Ishikawa (cell line): ENCODE data around the gene MYPN.

ENCODE experiments used
- CEBPB ChIP-seq: IDR thresholded peaks from 2 replicates; pipeline ENCODE4 v1.6.1; 2012
- EP300 ChIP-seq: IDR thresholded peaks from 2 replicates; pipeline ENCODE4 v1.6.1; 2012; ENCODE audit warnings: borderline replicate concordance
- FOXM1 ChIP-seq: IDR thresholded peaks from 2 replicates; pipeline ENCODE4 v1.6.1; 2012; ENCODE audit warnings: low read depth, borderline replicate concordance
- NFIC ChIP-seq: IDR thresholded peaks from 2 replicates; pipeline ENCODE4 v1.6.1; 2012
- RAD21 ChIP-seq: IDR thresholded peaks from 2 replicates; pipeline ENCODE4 v1.6.1; 2012; ENCODE audit warnings: low read depth
- TAF1 ChIP-seq: IDR thresholded peaks from 2 replicates; pipeline ENCODE4 v1.6.1; 2012; ENCODE audit warnings: low read depth, mild to moderate bottlenecking
- TEAD4 ChIP-seq: IDR thresholded peaks from 2 replicates; pipeline ENCODE4 v1.6.1; 2012
- ZBTB7A ChIP-seq: IDR thresholded peaks from 2 replicates; pipeline ENCODE4 v1.6.1; 2012; ENCODE audit warnings: low read depth
- TF ChIP-seq, protein P1 (sequence below): IDR thresholded peaks from 2 replicates; pipeline ENCODE4 v1.6.1; 2012; ENCODE audit warnings: low read depth, mild to moderate bottlenecking

DNA sequence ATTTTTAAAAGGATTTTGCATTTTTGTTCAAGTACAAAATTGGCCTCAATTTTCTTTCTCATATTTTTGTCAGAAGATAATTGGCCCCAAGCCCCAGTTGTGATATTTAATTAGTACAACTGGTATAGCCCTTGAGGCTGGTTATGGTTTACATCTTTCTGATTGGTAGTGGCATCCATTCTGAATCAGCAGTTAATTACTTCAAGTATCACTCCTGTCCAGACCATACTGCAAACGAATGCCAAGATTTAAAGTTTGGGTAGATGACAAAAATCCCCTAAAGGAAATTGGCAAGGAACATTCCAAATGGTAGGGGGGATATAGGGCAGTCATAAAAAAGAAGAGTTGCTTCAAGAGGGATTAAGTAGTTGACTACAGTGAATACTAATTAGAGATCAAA lies 23.1 kb downstream of the MYPN start:
- TF ChIP-seq TEAD4 (no peak), ZBTB7A (no peak), EP300 (no peak), NFIC (no peak), FOXM1 (no peak), CEBPB (no peak), RAD21 (no peak), TAF1 (no peak)
- TF ChIP-seq, protein P1, sequence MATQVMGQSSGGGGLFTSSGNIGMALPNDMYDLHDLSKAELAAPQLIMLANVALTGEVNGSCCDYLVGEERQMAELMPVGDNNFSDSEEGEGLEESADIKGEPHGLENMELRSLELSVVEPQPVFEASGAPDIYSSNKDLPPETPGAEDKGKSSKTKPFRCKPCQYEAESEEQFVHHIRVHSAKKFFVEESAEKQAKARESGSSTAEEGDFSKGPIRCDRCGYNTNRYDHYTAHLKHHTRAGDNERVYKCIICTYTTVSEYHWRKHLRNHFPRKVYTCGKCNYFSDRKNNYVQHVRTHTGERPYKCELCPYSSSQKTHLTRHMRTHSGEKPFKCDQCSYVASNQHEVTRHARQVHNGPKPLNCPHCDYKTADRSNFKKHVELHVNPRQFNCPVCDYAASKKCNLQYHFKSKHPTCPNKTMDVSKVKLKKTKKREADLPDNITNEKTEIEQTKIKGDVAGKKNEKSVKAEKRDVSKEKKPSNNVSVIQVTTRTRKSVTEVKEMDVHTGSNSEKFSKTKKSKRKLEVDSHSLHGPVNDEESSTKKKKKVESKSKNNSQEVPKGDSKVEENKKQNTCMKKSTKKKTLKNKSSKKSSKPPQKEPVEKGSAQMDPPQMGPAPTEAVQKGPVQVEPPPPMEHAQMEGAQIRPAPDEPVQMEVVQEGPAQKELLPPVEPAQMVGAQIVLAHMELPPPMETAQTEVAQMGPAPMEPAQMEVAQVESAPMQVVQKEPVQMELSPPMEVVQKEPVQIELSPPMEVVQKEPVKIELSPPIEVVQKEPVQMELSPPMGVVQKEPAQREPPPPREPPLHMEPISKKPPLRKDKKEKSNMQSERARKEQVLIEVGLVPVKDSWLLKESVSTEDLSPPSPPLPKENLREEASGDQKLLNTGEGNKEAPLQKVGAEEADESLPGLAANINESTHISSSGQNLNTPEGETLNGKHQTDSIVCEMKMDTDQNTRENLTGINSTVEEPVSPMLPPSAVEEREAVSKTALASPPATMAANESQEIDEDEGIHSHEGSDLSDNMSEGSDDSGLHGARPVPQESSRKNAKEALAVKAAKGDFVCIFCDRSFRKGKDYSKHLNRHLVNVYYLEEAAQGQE = no peak
